RKO (cell line): ENCODE measurements around the gene MED31.
"Not testable (repeated sequence)": the region's sequence is repeated elsewhere in the genome, so short reads cannot be mapped to it uniquely, and the experiment has no call there.

Source experiments
- DNase-seq: peaks from one replicate; pipeline ENCODE4 v3.0.0-alpha.2; 2016; ENCODE audit warnings: low spot score

MED31 gene

GRCh38 chr17:6655732-6656361, 4.4 kb upstream of the MED31 start:
- not testable (repeated sequence) for DNase-seq

- no peak for DNase-seq
Observed at GRCh38 chr17:6654841-6655731, 3.7 kb upstream of the MED31 start.

- no peak for DNase-seq
Observed at GRCh38 chr17:6651919-6652452, 581 bp upstream of the MED31 start.

GRCh38 chr17:6648181-6648580, 3.2 kb downstream of the MED31 start:
- DNase-seq: peak; percentile 61

- no peak for DNase-seq
Observed at GRCh38 chr17:6643451-6644125, 7.8 kb downstream of the MED31 start.

- DNase-seq: no peak
Observed at GRCh38 chr17:6642592-6642991, 8.8 kb downstream of the MED31 start.

GRCh38 chr17:6641247-6641863, 10.1 kb downstream of the MED31 start:
- peak; percentile 65 for DNase-seq

GRCh38 chr17:6640536-6641246, 10.7 kb downstream of the MED31 start, which contains the start of the genes KIAA0753 and TXNDC17:
TSS of gene KIAA0753 (minus strand) at chr17:6640711. CDS start at chr17:6635103, 5,608 bp downstream.
TSS of gene TXNDC17 (plus strand) at chr17:6641060. CDS start at chr17:6641083, 23 bp downstream.
- DNase-seq: peak; percentile 91

GRCh38 chr17:6639586-6640535, 11.5 kb downstream of the MED31 start:
- peak; percentile 40 for DNase-seq

GRCh38 chr17:6639014-6639585, 12.3 kb downstream of the MED31 start:
- no peak for DNase-seq

GRCh38 chr17:6638046-6638908, 13.1 kb downstream of the MED31 start:
- no peak for DNase-seq

GRCh38 chr17:6637458-6637840, 14.0 kb downstream of the MED31 start:
- DNase-seq: no peak

- no peak for DNase-seq
Observed at GRCh38 chr17:6636616-6637457, 14.6 kb downstream of the MED31 start.

GRCh38 chr17:6636105-6636504, 15.3 kb downstream of the MED31 start:
- no peak for DNase-seq

GRCh38 chr17:6633263-6633662, 18.1 kb downstream of the MED31 start:
- DNase-seq: no peak

GRCh38 chr17:6632530-6632929, 18.9 kb downstream of the MED31 start:
- no peak for DNase-seq

GRCh38 chr17:6630390-6630789, 21.0 kb downstream of the MED31 start:
- DNase-seq: no peak

- DNase-seq: no peak
Observed at GRCh38 chr17:6627019-6627418, 24.4 kb downstream of the MED31 start.
